T-helper 2 cell (primary cell): ENCODE results near the gene DSG2.
"Not testable (repeated sequence)": the region's sequence is repeated elsewhere in the genome, so short reads cannot be mapped to it uniquely, and the experiment has no call there.

Experiments used
- DNase-seq, 5 experiments: peaks; one replicate each; pipeline versions ENCODE4 v3.0.0 to v3.0.0-alpha.2; 2012 to 2022
- total RNA-seq, 2 donors: gene quantifications; one replicate each; lab custom pipeline; 2026; lab: John Stamatoyannopoulos, UW

The DSG2 gene
- 0 to 3.8 reads per million in 2 donors for total RNA-seq

DNA sequence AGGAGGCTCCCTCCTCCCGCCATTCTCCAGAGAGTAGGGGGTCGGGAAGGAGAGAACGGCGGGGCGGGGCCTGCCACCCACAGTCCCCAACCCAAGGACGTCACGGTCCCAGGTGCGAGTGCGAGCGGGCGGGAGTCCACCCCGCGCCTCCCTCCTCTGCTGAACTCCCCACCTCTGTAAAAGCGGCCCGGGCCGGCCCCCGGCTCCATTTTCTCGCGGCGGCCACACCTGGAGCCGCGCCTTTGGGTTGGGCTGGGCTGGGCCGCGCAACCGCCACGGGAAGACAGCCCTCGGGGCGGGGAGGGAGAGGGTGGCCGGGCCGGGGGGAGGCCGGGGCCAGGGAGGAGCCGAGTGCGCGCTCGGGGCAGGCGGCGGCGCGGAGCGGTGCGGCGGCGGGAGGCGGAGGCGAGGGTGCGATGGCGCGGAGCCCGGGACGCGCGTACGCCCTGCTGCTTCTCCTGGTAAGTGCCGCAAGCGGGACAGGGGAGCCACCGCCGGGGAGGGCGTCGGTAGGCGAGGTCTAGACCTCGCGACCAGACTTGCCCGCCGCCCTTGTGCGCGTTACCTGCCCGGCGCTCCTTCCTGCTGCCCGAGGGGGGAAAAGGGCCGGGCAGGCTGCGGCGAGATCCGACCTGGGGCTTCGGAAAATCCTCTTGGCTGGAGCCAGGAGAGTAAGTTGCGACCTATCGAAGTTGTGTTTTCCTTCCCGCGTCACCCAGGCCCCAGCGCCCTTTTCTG, at the start of gene DSG2:
Gene DSG2, plus strand, starts transcription at position 342 of the 738 bp plus-strand sequence. Its CDS starts 75 bp downstream, at position 417.
- DNase-seq, result peak in 1 of 5 experiments; percentile 23

DNA sequence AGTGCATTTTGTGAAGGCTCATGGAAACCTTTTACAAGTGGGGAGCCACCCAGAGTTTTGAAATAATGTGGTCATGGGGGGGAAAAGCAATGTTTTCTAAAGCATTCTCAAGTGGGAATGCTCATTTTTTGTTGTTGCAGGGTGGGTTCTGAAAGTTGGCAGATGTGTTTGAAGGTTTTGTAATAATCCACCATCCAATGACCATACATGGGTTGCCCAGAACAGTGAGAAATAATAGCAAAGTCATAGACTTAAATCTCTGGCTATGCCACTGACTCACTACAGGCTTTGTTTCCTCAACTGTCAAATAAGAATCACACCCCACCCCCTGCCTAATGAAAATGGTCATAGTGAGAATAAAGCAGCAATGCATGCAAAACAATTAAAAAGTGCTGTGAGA, 47.6 kb upstream of the DSG2 start:
- no peak for DNase-seq

DNA sequence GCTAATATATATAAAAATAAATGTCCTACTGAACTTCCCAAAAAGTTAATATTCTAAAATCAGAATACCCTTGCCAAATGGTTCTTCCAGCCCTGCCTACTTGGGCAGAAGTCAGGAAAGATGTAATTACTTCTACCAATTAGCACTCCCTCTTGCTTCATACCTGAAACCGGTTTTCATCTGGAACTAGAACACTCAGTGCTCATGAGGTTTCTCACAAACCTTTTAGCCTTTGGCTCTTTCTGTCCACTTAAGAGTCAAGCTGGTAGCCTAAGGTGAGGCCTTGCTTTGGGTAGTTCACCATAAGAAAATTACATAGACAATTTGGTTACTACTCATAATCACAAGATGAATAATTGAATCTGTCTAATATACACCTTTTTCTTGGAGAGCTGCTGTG, 46.4 kb upstream of the DSG2 start:
- DNase-seq, result no peak

- DNase-seq, result no peak
Observed at GRCh38 chr18:31454066-31454708, 43.8 kb upstream of the DSG2 start.

DNA sequence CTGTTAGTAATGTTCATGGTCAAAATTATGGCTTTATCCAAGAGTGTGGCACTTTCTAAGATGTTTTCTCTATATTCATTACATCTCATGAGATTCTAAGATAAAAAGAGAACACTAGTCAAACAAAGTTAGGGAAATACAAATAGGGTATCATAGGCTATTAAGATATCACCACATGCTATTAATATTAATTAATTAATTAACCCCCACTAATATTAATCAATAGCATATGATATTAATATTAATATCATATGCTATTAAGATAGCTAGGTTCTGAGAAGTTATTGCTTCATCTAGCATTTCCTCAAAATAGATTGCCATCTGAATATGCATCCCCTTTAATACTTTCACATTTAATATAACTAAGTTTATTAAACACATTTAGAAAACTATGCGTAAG, 28.3 kb upstream of the DSG2 start:
- DNase-seq, result no peak

GRCh38 chr18:31478688-31479087, 19.3 kb upstream of the DSG2 start:
- no peak for DNase-seq

DNA sequence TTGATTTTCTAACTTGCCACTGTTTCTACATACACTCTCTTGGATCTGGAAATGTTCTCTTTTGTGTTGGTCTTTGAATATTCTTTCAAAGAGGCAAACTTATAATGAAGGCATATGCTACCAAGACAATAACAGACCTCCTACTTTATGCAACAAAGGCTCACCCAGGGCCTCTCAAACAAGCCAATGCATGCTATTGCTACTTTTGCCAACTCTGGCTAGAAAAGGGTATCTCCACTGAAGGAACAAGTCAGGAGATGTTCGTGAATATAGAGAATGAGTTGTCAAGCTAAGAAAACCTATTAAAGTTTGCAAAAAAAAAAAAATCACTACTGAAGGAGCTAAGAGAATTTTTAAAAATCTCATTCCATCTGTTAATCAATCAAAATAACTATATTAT, 15.9 kb upstream of the DSG2 start:
- DNase-seq, result no peak

DNA sequence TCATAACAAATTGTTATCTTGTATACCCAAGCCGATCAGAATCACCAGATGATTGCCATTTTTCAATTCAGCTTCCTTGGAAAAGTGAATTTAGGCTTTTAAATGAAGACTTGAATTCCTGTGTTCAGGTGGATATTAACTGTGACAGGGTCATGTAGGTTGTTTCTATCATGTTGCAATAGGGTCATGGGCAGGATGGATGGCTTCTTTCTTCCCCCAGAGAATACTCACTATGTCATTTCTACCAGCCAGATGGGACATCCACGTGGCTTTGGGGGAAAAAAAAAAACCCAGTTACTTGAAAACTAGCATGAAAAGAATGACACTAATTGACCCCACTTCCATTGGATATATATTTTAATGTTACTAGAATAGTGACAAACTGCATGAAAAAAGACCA, 14.6 kb upstream of the DSG2 start:
- no peak for DNase-seq

GRCh38 chr18:31484461-31484860, 13.5 kb upstream of the DSG2 start:
- DNase-seq, result no peak

DNA sequence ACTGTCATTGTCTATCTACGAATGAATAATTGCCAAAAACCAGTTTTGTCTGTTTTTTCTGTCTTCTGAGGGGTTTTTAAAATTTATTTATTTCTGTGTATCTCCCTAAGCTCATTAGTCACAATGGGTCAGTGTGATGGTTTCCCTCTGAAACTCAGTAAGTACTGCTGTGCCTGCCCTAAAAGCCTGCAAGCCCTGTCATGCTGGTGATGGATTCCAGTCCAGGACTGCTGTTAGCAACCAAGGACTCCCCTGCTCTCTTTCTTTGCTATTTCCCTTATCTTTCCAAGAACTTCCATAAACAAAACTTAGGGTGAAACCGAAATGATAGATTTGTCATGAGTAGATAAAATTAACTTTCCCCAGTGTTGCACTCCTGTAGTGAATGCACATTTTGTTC, 11.8 kb upstream of the DSG2 start:
- no peak for DNase-seq

- no peak for DNase-seq
Observed at GRCh38 chr18:31487246-31488015, 10.5 kb upstream of the DSG2 start.

GRCh38 chr18:31489311-31489710, 8.7 kb upstream of the DSG2 start:
- DNase-seq, result no peak

- DNase-seq, result no peak
Observed at GRCh38 chr18:31490387-31490786, 7.6 kb upstream of the DSG2 start.

- DNase-seq, result no peak
Observed at GRCh38 chr18:31490833-31491232, 7.1 kb upstream of the DSG2 start.

DNA sequence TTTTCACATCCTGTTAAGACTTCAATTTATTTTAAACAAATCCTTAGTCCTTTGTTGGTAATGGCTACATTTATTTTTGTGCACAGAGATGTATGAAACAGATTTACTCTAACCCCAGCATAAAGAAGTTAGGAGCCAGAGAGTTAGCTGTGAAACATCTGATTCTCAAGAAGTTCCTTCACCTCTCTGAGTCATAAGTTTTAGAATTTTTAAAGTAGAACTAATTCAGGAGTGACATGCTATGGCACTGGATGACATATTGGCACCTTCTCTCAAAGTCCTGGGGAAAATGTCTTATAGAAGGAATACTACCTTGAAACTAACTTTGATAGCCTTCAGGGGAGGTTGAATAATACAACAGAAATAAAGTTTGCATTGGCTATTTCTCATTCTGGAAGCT, 6.4 kb upstream of the DSG2 start:
- DNase-seq, result no peak

DNA sequence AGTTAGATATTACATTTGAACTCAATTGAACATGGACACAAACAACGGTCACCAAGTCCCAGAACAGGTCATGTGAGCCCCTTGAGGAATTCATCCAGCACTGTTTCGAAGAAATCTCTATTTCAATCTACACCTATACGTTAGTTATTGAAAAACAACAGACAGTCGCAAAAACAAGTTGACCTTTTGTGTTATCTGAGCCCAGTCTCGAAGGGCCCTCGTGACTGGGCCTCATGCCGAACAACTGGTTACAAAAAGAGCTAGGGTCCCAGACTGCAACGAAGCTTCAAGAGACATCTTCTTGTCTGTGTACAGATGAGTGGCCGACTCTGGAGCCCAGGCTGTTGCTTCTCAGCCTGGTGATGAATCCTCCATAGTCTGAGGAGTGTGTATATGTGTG, 5.3 kb upstream of the DSG2 start:
- no peak for DNase-seq

DNA sequence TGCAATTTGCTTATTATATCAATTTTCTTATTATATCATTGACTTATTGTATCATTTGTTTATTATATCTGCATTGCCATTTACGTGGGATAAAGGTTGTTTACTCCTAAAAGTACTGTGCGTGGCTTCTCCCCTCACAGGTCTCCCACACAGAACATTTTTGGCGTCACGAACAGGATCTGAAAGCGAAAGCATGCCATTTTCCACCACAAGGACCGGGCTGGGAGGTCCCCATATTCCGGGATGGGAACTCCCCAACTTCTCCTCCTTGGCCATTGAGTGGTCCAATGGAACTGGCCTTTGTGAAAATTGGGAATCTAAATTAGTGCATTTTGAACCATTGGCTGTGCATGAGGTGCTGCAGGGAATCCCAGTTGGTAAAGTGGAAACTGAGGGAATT, 4.8 kb upstream of the DSG2 start:
- DNase-seq, result no peak

GRCh38 chr18:31493941-31494340, 4.0 kb upstream of the DSG2 start:
- no peak for DNase-seq

GRCh38 chr18:31494705-31495244, 3.2 kb upstream of the DSG2 start:
- DNase-seq, result not testable (repeated sequence)

DNA sequence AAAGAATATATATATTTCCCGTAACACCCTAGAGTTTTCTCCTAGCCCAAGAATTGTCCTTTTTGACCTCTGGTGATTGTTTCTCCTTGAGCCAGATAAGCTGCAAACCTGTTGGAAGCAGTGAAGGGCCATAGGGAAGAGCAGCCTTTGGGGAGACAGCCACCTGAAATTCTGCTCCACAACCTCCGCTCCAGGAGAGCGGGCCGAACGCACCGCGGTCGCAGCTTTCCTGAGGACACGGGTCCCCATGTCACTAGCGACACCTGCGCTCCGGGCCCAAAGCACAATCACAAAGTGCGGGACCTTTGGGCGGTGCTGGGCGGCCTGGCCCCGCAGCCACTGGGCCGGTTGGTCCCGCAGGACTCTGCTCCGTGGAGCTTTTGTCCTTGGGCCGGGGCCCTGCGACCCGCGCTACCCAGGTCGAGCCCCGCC, 557 bp upstream of the DSG2 start:
- DNase-seq, result no peak

GRCh38 chr18:31498574-31499524, 872 bp downstream of the DSG2 start:
- DNase-seq, result no peak

DNA sequence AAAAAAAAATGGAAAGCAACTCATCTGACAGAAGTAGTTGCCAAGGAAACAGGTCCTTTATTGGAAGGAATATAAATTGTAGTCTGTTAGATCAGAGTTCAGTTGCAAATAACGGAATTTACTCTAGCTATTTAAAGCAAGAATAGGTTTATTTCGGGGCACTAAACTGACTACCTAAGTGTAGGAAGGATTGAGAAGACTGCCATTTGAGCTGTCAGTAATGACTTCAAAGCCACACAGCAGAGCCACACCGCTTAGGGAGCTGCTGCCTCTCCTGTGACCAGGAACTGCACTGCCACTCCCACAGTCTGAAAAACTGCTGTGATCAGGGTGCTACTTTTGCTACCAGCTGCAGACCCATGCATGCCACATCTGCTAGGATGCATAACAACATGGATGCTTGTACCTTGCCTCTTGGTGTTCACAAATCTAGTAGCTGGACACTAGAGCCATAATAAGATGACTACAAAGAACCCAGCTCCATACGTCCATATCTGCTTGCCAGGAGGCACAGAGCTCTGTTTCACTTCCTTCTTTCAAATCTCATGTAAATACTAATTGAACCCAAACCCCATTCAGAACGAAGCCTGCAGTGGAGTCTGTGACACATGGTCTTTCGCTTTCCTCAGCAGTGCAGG, 2.2 kb downstream of the DSG2 start:
- no peak for DNase-seq
